Medulla oblongata (tissue), 1 donor: ENCODE measurements around the gene RBMXL2.

Experiments
- DNase-seq: peaks from one replicate; pipeline ENCODE4 v3.0.0-alpha.2; 2015; ENCODE audit errors: extremely low spot score

RBMXL2 gene

DNA sequence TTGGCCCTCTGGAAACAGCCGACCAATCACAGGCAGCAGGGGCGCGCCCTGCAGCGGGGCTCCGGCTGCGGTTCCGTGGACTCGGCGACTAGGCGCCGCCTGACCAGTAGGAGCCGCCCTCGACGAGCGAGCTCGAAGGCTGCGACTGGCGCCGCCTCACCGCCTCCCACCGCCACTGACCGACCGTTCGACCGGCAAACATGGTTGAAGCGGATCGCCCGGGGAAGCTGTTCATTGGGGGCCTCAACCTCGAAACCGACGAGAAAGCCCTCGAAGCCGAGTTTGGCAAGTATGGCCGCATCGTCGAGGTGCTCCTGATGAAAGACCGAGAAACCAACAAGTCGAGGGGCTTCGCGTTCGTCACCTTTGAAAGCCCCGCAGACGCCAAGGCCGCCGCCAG lies at the start of gene RBMXL2:
RBMXL2 (plus strand) TSS at position 78 of the 400 bp plus-strand sequence; CDS start at position 201, 123 bp downstream.
- no peak for DNase-seq

GRCh38 chr11:7046474-7047175 lies 42.2 kb upstream of the RBMXL2 start:
- no peak for DNase-seq

DNA sequence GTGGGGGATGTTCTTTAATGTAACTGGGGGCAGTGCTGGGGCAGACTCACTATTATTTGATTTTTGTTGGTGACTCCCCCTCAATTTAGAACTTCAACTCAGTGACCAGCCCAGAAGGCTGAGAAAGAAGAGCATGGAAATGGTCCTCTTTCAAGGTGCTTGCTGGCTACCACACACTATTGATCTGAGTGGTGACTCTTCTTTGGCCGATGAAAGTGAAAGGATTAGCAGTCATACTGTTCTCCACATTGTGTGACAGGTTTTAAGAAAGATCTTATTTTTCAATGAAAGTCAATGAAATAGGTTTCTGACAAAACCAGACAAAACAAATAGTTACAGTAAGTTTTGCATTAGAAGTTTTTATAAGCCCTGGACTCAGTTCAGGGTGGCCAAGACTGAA lies 38.6 kb upstream of the RBMXL2 start:
- no peak for DNase-seq

GRCh38 chr11:7056828-7057513 lies 31.8 kb upstream of the RBMXL2 start:
- peak; percentile 3 for DNase-seq

DNA sequence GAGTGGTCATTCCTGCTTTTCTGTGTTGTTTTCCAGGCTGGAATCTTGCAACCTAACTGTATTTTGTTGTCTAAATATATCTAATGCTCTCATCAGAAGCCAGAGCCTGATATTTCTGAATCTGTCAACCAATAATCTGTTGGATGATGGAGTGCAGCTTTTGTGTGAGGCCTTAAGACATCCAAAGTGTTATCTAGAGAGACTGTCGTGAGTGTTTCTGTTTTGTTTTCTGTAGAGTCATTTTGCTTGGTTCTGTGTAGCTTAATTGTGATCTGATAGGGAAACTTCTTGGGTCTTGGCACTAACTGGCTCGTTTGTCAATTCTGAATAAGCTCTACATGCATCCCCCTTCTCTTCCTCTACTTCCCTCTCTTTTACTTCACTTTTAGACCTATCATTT lies 31.2 kb upstream of the RBMXL2 start:
- peak; percentile 6 for DNase-seq

- no peak for DNase-seq
These were observed 27.9 kb upstream of the RBMXL2 start for GRCh38 chr11:7060868-7061267.

GRCh38 chr11:7062534-7062933 lies 26.3 kb upstream of the RBMXL2 start:
- DNase-seq: no peak

DNA sequence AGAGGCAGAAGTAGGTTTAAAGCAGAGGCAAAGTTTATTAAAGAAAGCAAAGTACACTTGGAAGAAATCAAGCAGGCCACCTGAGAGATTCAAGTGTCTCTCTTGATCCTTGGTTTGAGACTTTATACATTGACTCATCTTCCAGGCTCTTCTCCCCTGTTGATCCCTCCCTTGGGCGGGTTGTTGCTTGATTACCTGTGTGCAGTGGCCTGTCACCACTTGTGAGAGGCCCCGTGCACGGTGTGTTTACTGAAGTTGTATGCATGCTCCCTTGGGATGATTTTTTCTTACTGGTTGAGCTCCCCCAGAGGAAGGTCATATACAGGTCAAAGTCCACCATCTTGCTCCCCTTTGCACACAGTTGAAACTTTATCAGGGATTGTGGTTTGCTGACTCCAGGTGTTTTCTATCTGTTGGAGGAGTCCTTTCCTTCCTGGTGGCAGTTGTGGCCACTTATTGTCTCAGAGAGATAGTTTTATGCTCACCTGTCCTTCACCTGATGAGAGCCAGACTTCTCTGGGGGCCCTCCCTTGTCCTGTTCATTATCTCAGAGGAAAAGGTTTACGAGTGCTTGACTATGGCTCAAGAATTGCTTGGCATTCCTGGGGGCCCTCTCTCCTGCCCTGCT lies 16.3 kb upstream of the RBMXL2 start:
- no peak for DNase-seq

DNA sequence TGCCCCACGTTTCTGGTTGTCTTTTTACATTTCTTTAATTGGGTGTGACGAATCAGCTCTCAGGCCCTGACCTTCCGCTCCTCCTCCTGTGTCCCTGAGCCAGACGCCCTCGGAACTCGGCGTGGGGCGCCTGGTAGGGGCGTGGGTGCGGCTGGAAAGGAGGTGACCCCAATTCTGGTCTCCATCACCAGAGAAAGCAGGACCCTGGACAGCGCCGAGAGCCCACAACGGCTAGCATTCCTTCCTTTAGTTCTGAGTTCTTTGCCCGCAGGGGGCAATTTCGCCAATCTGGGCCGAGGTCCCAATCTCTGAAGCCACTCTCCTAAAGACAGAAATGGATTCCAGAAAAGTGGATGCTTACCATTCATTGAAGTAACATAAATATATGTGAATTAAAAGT lies 11.7 kb upstream of the RBMXL2 start:
- DNase-seq: no peak

DNA sequence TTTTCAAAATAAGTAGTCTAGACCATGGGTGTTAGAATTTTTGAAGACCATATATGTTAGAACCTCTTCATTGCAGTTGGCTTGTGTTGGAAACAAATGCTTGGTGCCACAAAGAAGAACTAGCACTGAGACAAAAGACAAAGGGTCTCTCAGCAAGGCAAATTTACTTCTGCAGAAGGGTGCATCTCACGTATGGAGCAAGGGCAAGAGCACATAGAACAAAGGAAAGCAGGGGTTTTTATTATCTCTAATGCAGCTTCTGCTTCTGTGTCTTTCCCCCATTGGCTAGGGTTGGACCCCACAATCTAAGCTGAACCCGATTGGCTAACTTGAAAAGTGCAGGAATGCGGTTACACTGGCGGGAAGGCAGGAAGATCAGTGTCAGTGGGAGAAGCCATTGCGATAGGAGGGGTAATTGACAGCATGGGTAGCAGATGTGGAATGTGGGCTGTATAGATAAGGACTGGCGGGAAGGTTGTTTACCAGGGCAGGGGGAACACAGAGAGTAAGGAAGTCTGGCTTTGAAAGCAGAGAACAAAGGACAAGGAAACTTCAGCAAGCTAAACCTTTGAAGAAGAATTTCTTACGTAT lies 9.2 kb upstream of the RBMXL2 start:
- no peak for DNase-seq

- DNase-seq: no peak
These were observed 7.9 kb upstream of the RBMXL2 start for GRCh38 chr11:7080900-7081299.

DNA sequence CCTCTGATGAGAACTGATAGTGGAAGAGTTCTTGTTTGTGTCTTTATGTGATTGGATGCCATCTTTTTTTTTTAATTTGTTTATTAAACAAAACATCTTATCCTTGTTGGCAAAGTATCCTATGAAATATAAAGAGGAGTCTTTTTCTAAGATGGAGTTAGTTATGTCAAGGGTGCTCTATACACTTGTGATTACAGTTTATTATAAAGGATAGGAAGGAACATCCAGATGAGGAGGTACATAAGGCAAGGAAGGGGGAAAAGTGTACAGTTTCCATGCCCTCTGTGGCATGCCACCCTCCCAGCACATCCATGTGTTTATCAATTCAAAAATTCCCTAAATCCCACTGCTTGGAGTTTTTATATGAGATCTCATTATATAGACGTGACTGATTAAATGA lies 7.4 kb upstream of the RBMXL2 start:
- no peak for DNase-seq

GRCh38 chr11:7089328-7090251 lies 792 bp downstream of the RBMXL2 start:
- DNase-seq: no peak

GRCh38 chr11:7098235-7098832 lies 9.5 kb downstream of the RBMXL2 start:
- peak; percentile 84 for DNase-seq

GRCh38 chr11:7115780-7116179 lies 27.0 kb downstream of the RBMXL2 start:
- no peak for DNase-seq

- DNase-seq: no peak
These were observed 27.6 kb downstream of the RBMXL2 start for GRCh38 chr11:7116370-7116769.

DNA sequence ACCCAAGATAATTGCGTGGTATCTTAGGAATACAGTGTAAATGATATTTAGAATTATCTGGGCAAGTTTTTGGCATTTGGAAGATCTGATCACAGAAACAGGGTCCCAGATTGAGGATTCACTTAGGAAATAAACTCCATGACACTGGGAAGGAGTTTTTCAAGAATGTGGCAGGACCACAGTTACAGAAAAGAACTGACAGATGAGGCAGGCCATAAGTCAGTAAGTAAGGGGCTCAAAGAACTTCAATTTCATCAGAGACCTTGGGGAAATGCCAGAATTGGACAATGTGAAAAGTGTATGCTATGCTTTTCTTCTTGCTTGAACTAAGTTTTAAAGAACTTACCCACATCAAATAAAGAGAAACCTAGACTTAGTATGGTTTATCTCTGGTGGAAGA lies 49.3 kb downstream of the RBMXL2 start:
- DNase-seq: peak; percentile 7
